GM18861 (cell line): ENCODE data around the gene GALNT17.
"Not testable (repeated sequence)": the region's sequence is repeated elsewhere in the genome, so short reads cannot be mapped to it uniquely, and the experiment has no call there.

ENCODE experiments used
- ATAC-seq: cut with Tn5 transposase; IDR thresholded peaks from one replicate; pipeline ENCODE4 v1.9.1; 2021; ENCODE audit not compliant: unreplicated experiment

Gene GALNT17

DNA sequence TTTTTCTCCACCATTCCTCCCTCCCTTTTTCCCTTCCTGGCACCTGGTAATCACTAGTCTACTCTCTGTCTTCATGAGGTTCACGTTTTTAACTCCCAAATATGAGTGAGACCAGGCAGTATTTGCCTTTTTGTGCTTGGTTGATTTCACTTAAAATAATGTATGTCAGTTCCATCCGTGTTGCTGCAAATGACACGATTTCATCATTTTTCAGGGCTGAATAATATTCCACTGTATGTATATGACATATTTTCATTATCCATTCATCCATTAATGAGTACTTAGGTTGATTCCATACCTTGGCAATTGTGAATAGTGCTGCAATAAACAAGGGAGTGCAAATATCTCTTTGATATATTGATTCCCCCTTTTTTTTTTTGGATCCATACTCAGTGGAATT is 25.8 kb downstream of the GALNT17 start:
- no peak for ATAC-seq

GRCh38 chr7:71165708-71166107 is 33.8 kb downstream of the GALNT17 start:
- ATAC-seq, result no peak

GRCh38 chr7:71171476-71171875 is 39.5 kb downstream of the GALNT17 start:
- no peak for ATAC-seq

GRCh38 chr7:71173955-71174354 is 42.0 kb downstream of the GALNT17 start:
- ATAC-seq, result no peak

DNA sequence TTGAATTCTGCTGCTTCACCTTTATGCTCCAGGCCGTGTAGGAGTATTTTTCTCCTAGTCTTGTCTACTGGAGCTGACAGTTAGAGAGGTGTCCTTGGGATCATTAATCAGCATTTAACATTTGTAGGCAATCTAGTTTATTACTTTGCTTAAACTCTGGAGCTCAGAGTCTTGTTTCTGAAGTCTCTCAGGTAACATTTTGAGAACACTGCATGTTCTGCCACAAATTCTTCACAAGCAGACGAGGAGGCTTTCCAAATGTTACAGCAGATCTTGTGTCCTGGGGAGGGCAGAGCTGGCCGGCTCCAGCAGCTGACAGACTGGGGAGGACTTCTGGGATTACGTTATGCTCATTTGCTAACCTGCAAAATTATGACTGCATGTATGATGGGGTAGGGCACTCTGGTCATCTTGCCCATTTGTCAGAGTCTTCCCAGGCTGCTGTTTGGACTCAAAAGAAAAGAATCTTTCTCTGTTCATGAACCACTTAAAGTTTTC is 50.5 kb downstream of the GALNT17 start:
- no peak for ATAC-seq

DNA sequence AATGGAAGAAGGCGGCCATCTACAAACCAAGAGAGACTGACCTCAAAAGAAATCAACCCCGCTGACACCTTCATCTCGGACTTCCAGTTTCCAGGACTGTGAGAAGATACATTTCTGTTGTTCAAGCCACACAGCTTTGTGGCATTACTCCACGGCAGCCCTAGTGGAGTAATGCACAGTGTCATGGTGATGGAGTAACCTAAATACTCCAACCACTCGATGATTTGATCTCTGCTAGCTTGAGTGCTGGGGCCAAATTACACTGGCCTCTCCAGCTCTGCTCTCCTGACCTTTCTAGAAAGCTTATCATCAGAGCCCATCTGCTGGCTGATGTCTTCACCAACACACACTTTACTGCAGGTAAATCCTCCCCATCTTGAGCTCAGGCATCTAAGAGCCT is 52.2 kb downstream of the GALNT17 start:
- no peak for ATAC-seq

GRCh38 chr7:71184609-71185008 is 52.7 kb downstream of the GALNT17 start:
- ATAC-seq, result no peak

DNA sequence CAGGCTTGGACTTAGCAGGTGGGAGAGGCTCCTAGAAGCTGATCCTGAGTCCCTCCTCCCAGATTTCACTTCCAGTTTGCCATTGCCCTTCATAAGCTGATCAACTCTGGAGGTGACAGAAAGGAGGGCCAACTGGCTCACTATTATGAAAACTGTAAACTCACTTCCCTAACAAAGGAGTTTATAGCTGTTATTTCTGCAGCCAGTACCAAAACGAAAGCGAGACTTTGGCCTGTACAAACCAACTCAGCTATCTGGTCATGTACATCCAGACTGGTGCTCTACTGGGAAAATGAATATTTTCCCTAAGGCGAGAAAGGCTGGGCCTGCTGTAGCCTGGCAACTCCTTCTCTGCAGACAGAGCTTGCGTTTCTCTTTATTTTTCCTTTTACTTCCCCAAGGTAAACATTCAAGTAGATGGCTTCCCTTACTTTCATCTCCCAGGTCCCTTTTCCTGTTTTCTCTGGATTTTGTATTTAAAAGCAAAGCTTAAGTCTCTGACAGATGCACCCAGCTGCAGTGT is 54.7 kb downstream of the GALNT17 start:
- no peak for ATAC-seq

- ATAC-seq, result no peak
Observed at GRCh38 chr7:71191771-71192170, 59.8 kb downstream of the GALNT17 start.

GRCh38 chr7:71193099-71193810 is 61.3 kb downstream of the GALNT17 start:
- no peak for ATAC-seq

- ATAC-seq, result no peak
Observed at GRCh38 chr7:71198391-71198790, 66.4 kb downstream of the GALNT17 start.

DNA sequence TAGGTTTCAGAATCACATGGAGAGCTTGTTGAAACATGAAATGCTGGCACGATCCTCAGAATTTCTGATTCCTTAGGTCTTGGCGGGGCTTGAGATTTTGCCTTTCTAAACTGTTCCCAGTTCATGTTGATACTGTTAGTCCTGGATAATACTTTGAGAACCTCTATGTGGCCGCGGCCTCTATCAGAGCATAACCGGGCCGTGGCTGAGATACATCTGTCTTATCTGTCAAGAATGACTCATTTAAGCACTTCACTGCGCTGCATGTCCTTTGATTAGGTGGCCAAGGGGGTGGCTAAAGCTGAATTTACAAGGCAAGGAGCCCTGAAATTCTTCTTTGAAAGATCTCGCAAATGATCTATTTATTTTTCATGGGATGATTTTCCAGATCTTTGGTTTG is 66.9 kb downstream of the GALNT17 start:
- ATAC-seq, result no peak

- ATAC-seq, result no peak
Observed at GRCh38 chr7:71206184-71206583, 74.2 kb downstream of the GALNT17 start.

DNA sequence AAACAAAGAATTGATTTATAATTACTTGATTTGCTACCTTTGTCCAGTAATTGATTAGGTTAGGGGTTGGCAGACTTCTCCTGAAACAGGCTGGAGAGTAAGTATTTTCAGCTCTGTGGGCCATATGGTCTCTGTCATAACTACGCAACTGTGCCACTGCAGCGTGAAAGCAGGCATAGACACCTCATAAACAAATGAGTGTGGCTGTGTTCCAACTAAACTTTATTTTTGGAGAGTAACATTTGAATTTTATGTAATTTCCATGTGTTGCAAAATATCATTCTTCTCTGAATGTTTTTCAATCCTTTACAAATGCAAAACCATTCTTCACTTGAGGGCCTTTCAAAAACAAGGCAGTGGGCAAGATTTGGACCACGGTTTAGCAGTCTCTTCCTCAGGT is 76.9 kb downstream of the GALNT17 start:
- no peak for ATAC-seq

GRCh38 chr7:71209484-71209883 is 77.5 kb downstream of the GALNT17 start:
- ATAC-seq, result not testable (repeated sequence)

DNA sequence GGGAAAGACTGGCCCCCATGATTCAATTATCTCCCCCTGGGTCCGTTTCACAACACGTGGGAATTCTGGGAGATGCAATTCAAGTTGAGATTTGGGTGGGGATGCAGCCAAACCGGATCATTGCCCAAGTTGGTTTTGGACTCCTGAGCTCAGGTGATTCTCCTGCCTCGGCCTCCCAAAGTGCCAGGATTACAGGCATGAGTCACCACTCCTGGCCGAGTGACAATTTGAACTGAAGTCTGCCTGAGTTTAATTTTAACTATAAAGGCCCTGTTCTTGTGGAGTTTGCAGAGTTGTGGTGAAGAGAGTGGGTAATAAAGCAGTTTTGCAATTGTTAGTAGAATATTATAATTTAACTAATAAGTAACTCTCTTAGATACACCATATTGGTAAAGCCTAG is 78.3 kb downstream of the GALNT17 start:
- no peak for ATAC-seq

- not testable (repeated sequence) for ATAC-seq
Observed at GRCh38 chr7:71212433-71212832, 80.5 kb downstream of the GALNT17 start.

- no peak for ATAC-seq
Observed at GRCh38 chr7:71216211-71216610, 84.3 kb downstream of the GALNT17 start.

- ATAC-seq, result no peak
Observed at GRCh38 chr7:71220210-71220695, 88.3 kb downstream of the GALNT17 start.

DNA sequence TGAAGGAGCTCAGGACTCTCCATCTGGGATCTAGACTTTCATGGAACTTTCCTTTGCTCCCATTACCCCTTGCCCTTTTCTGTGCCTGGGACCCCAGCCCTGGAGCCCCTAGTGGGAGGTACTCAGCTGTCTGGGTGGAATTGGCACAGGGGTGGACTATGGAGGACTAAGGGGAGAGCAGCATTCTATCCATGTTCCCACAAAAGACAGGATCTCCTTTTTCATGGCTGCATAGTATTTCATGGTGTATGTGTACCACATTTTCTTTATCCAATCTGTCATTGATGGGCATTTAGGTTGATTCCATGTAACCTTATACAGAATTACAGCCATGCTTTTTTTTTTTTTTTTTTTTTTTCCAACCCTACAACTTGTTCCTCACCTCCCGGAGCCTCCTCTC is 89.1 kb downstream of the GALNT17 start:
- no peak for ATAC-seq

- ATAC-seq, result no peak
Observed at GRCh38 chr7:71221549-71221948, 89.6 kb downstream of the GALNT17 start.

DNA sequence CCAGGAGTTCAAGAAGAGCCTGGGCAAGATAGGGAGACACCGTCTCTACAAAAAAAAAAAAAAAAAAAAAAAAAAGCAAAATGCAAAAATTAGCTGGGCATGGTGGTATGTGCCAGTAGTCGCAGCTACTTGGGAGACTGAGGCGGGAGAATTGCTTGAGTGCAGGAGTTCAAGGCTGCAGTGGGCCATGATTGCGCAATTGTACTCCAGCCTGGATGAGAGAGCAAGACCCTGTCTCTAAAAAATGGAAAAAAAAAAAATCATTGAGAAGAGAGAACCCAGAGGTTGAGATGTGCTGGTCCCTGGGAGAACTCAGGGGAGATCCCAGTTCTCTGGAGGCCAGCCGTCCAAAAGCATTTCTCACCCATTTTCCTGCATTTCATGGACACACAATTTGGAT is 95.2 kb downstream of the GALNT17 start:
- no peak for ATAC-seq

GRCh38 chr7:71229148-71229547 is 97.2 kb downstream of the GALNT17 start:
- no peak for ATAC-seq
